ENCODE results near the gene PRKCE.

DNA sequence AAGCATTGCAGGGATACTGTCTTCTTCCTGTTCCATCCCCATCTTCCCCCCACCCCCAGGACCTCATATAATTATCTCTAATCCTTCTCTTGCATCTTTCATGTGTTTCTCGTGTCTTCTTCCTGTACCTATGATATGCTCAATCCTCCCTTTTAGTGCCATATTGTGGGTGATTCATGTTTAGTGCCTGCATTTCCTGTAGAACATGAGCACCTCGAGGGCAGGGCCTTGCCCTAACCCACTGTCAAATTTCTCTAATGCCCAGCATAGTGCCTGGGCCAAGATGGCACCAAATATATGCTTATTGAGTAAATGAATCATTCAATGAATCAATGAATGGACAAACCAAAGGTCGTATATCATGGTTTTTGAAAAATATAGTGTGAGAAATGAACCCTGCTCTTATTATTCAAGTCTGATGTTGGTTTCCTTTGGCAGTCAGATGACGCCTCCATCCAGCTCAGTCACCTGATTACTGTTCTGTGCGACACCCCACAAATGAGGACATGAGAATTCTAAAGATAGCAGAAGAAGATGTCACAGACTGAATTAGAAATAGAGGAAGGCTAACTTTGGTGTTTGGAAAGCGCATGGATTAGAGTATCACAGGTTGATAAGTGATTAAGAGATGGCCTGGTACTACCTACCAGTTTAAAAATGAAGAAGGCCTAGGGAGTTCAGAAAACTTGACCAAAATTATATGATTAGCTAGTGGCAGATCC lies 278.4 kb downstream of the PRKCE start:
- TF ChIP-seq, protein P1, sequence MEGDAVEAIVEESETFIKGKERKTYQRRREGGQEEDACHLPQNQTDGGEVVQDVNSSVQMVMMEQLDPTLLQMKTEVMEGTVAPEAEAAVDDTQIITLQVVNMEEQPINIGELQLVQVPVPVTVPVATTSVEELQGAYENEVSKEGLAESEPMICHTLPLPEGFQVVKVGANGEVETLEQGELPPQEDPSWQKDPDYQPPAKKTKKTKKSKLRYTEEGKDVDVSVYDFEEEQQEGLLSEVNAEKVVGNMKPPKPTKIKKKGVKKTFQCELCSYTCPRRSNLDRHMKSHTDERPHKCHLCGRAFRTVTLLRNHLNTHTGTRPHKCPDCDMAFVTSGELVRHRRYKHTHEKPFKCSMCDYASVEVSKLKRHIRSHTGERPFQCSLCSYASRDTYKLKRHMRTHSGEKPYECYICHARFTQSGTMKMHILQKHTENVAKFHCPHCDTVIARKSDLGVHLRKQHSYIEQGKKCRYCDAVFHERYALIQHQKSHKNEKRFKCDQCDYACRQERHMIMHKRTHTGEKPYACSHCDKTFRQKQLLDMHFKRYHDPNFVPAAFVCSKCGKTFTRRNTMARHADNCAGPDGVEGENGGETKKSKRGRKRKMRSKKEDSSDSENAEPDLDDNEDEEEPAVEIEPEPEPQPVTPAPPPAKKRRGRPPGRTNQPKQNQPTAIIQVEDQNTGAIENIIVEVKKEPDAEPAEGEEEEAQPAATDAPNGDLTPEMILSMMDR (conservative IDR thresholded peaks at IDR 0.05; ENCODE audit: low read depth, low read length): no peak
- no peak for TF ChIP-seq EZH2 (IDR thresholded peaks at IDR 0.05; ENCODE audit: borderline replicate concordance, low read depth, low read length, poor library complexity, severe bottlenecking)
